BLaER1 treated with 17β-estradiol and CSF1 and Interleukin-3, amounts not matched to agents 10 nM and 100 nM (cell line): ENCODE measurements around the gene HMGXB4.

Source experiments
- H3K27ac ChIP-seq, 11 experiments: shearing (Covaris generic); formaldehyde crosslinking; 2 replicates each; pipeline ENCODE4 v1.8.1; 2022
- H3K27me3 ChIP-seq, 11 experiments: shearing (Covaris generic); formaldehyde crosslinking; 2 replicates each; pipeline ENCODE4 v1.8.1; 2022
- H3K36me3 ChIP-seq, 11 experiments: shearing (Covaris generic); formaldehyde crosslinking; 2 replicates each; pipeline ENCODE4 v1.8.1; 2022
- H3K4me1 ChIP-seq, 10 experiments: shearing (Covaris generic); formaldehyde crosslinking; 2 replicates each; pipeline ENCODE4 v1.8.1; 2022
- H3K4me2 ChIP-seq, 11 experiments: shearing (Covaris generic); formaldehyde crosslinking; 2 replicates each; pipeline ENCODE4 v1.8.1; 2022
- H3K4me3 ChIP-seq, 10 experiments: shearing (Covaris generic); formaldehyde crosslinking; 2 replicates each; pipeline ENCODE4 v1.8.1; 2022
- H3K9ac ChIP-seq, 11 experiments: shearing (Covaris generic); formaldehyde crosslinking; 2 replicates each; pipeline ENCODE4 v1.8.1; 2022
- H3K9me3 ChIP-seq, 11 experiments: shearing (Covaris generic); formaldehyde crosslinking; replicated peaks in 1 of 11; 2 replicates each; pipeline ENCODE4 v1.8.1; 2022
- H4K20me1 ChIP-seq, 11 experiments: shearing (Covaris generic); formaldehyde crosslinking; 2 replicates each; pipeline ENCODE4 v1.8.1; 2022
- Cebpa-rat ChIP-seq, 11 experiments: shearing (Covaris generic); IDR thresholded peaks; 2 replicates each; pipeline ENCODE4 v1.8.1; 2022

Gene HMGXB4, protein sequence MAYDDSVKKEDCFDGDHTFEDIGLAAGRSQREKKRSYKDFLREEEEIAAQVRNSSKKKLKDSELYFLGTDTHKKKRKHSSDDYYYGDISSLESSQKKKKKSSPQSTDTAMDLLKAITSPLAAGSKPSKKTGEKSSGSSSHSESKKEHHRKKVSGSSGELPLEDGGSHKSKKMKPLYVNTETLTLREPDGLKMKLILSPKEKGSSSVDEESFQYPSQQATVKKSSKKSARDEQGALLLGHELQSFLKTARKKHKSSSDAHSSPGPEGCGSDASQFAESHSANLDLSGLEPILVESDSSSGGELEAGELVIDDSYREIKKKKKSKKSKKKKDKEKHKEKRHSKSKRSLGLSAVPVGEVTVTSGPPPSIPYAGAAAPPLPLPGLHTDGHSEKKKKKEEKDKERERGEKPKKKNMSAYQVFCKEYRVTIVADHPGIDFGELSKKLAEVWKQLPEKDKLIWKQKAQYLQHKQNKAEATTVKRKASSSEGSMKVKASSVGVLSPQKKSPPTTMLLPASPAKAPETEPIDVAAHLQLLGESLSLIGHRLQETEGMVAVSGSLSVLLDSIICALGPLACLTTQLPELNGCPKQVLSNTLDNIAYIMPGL

GRCh38 chr22:35257321-35258190 is at the start of gene HMGXB4:
HMGXB4 (plus strand) TSS chr22:35257493; CDS start chr22:35262391, 4,898 bp downstream.
- Histone ChIP-seq H3K4me3 (peak within 1 kb of the TSS; percentile 67 to 90 (median 82)), H3K9me3 (no peaks in the 10 kb centered on the region), H3K4me1 (peaks cover 15 to 24% (median 18%) of the 10 kb centered on the region in 10 experiments), H3K36me3 (peaks cover 11 to 26% (median 16%) of the 10 kb centered on the region in 11 experiments), H3K27ac (peak within 1 kb of the TSS; percentile 96 to 100 (median 98)), H4K20me1 (peaks cover 0 to 41% (median 9%) of the 10 kb centered on the region in 11 experiments; a peak in 9 of 22 replicates), H3K4me2 (peak within 1 kb of the TSS; percentile 77 to 97 (median 90)), H3K27me3 (no peaks in the 10 kb centered on the region), H3K9ac (peak within 1 kb of the TSS; percentile 98 to 100 (median 99))
- no peak for TF ChIP-seq Cebpa-rat (IDR thresholded peaks at IDR 0.05)

DNA sequence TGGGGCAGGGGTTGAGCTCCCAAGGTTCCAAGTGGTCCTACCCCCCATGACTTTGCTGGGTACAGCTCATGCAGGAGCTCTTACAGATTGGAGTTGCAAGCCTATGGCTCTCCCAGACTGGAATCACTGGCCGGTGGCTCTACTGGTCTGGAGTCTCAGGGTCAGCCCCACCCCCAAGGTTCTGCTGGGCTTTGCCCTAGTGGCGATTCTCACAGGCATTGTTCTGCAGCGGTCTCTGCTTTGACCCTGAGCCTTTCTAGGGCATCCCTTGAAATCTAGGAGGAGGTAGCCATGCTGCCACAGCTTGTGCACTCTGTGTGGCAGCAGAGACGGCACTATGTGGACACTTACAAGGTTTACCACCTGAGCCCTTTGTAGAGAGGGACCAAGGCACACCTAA is 49.3 kb upstream of the HMGXB4 start:
- TF ChIP-seq Cebpa-rat (IDR thresholded peaks at IDR 0.05), result no peak

DNA sequence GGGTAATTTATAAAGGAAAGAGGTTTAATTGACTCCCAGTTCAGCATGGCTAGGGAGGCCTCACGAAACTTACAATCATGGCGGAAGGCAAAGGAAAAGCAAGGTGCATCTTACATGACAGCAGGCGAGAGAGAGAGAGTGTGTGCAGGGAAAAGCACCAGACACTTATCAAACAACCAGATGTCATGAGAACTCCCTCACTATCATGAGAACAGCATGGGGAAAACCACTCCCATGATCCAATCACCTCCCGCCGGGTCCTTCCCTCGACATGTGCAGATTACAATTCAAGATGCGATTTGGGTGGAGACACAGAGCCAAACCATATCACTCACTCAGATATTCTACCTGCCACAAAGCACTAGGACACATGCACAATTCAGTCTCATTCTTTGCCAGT is 48.1 kb upstream of the HMGXB4 start:
- no peak for TF ChIP-seq Cebpa-rat (IDR thresholded peaks at IDR 0.05)
- no peaks in the 10 kb centered on the region for H3K4me1 ChIP-seq
- no peak overlapping the region for H3K4me3 ChIP-seq
- H3K4me2 ChIP-seq, result no peak overlapping the region
- no peak overlapping the region for H3K27ac ChIP-seq
- H3K27me3 ChIP-seq, result no peaks in the 10 kb centered on the region
- peaks cover 0 to 9% (median 0%) of the 10 kb centered on the region in 11 experiments; a peak in 4 of 22 replicates for H3K9me3 ChIP-seq
- no peaks in the 10 kb centered on the region for H3K36me3 ChIP-seq
- no peak overlapping the region for H3K9ac ChIP-seq
- H4K20me1 ChIP-seq, result no peaks in the 10 kb centered on the region

More for the DNA sequence above, 49.3 kb upstream of the HMGXB4 start:
- Histone ChIP-seq H3K4me3 (no peak overlapping the region), H3K27me3 (no peaks in the 10 kb centered on the region), H3K36me3 (no peaks in the 10 kb centered on the region), H3K27ac (no peak overlapping the region), H3K4me1 (no peaks in the 10 kb centered on the region), H3K9ac (no peak overlapping the region), H3K9me3 (peaks cover 0 to under 1% (median 0%) of the 10 kb centered on the region in 11 experiments; a peak in 1 of 22 replicates), H3K4me2 (no peak overlapping the region), H4K20me1 (no peaks in the 10 kb centered on the region)

- Histone ChIP-seq H3K36me3 (no peaks in the 10 kb centered on the region), H3K9me3 (peaks cover 0 to 17% (median 0%) of the 10 kb centered on the region in 11 experiments; a peak in 4 of 22 replicates), H3K4me2 (no peak overlapping the region), H3K4me1 (no peaks in the 10 kb centered on the region), H4K20me1 (no peaks in the 10 kb centered on the region), H3K9ac (no peak overlapping the region), H3K27ac (no peak overlapping the region), H3K4me3 (no peak overlapping the region), H3K27me3 (no peaks in the 10 kb centered on the region)
- TF ChIP-seq Cebpa-rat (IDR thresholded peaks at IDR 0.05), result no peak
These were observed 45.3 kb upstream of the HMGXB4 start for GRCh38 chr22:35212009-35212408.

DNA sequence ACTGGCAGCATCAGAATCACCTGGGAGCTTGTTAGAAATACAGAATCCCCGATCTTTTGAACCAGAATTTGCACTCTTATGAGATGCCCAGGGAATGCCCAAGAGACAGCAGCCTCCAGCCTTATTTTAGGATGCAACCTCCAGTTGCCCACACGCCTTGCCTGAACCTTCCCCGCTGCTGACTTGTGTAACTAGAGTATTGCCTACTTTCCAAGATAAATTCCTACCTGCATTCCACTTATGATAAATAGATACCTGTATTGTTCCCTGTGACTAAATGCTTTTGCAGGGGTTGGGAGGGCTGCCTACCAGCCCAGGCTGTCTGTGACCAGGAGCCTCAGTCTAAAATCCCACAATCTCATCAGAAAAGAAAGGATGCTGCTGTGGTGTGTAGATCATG is 44.3 kb upstream of the HMGXB4 start:
- Histone ChIP-seq H3K4me1 (no peaks in the 10 kb centered on the region), H3K9ac (no peak overlapping the region), H4K20me1 (no peaks in the 10 kb centered on the region), H3K36me3 (no peaks in the 10 kb centered on the region), H3K27me3 (no peaks in the 10 kb centered on the region), H3K4me2 (no peak overlapping the region), H3K9me3 (peaks cover 0 to 20% (median 0%) of the 10 kb centered on the region in 11 experiments; a peak in 7 of 22 replicates), H3K27ac (no peak overlapping the region), H3K4me3 (no peak overlapping the region)
- no peak for TF ChIP-seq Cebpa-rat (IDR thresholded peaks at IDR 0.05)

DNA sequence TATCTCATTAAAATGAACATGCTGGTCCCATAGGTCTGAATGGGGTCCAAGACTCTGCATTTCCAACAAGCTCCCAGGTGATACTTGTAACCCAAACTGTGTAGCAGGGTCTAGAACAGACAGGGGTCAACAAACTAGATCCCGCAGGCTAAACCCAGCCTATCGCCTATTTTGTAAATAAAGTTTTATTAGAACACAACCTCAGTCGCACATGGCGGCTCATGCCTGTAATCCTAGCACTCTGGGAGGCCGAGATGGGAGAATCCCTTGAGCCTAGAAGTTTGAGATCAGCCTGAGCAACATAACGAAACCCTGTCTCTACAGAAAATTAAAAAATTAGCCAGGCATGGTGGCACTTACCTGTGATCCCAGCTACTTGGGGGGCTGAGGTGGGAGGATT is 42.3 kb upstream of the HMGXB4 start:
- Histone ChIP-seq H3K4me3 (no peak overlapping the region), H3K9me3 (peaks cover 0 to 23% (median 0%) of the 10 kb centered on the region in 11 experiments; a peak in 7 of 22 replicates), H3K4me2 (no peak overlapping the region), H3K27ac (no peak overlapping the region), H3K4me1 (no peaks in the 10 kb centered on the region), H3K36me3 (no peaks in the 10 kb centered on the region), H4K20me1 (no peaks in the 10 kb centered on the region; a peak in 1 of 22 replicates), H3K27me3 (no peaks in the 10 kb centered on the region), H3K9ac (no peak overlapping the region)
- TF ChIP-seq Cebpa-rat (IDR thresholded peaks at IDR 0.05), result no peak

- Histone ChIP-seq H3K4me3 (no peak overlapping the region), H4K20me1 (no peaks in the 10 kb centered on the region; a peak in 1 of 22 replicates), H3K4me2 (no peak overlapping the region), H3K9me3 (peaks cover 0 to 23% (median 0%) of the 10 kb centered on the region in 11 experiments; a peak in 7 of 22 replicates), H3K9ac (no peak overlapping the region), H3K36me3 (no peaks in the 10 kb centered on the region), H3K4me1 (no peaks in the 10 kb centered on the region), H3K27me3 (no peaks in the 10 kb centered on the region), H3K27ac (no peak overlapping the region)
- no peak for TF ChIP-seq Cebpa-rat (IDR thresholded peaks at IDR 0.05)
These were observed 41.3 kb upstream of the HMGXB4 start for GRCh38 chr22:35215993-35216392.

- no peak for TF ChIP-seq Cebpa-rat (IDR thresholded peaks at IDR 0.05)
These were observed 39.8 kb upstream of the HMGXB4 start for GRCh38 chr22:35217527-35217926.

DNA sequence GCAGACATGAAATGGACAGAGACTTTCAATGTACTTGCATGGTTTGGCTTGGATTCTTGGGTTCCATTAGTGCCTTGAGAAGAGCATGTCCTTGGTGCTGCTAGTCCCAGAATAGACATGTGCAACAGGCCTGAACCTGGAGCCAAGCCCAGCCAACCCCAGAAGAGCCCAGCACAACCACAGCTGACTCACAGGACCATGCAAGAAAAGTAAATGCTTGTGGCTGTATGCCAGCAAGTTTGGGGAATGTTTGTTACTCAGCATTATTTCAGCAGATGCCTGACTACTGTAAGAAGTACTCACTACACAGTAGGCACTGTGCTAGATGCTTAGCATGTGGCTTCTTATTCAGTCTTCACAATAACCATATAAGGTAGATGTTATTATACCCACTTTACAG is 39.2 kb upstream of the HMGXB4 start:
- H3K36me3 ChIP-seq, result no peaks in the 10 kb centered on the region
- H4K20me1 ChIP-seq, result no peaks in the 10 kb centered on the region; a peak in 1 of 22 replicates

More at GRCh38 chr22:35217527-35217926, 39.8 kb upstream of the HMGXB4 start:
- Histone ChIP-seq H4K20me1 (no peaks in the 10 kb centered on the region; a peak in 1 of 22 replicates), H3K36me3 (no peaks in the 10 kb centered on the region), H3K4me2 (no peak overlapping the region), H3K27me3 (no peaks in the 10 kb centered on the region), H3K27ac (no peak overlapping the region), H3K9ac (no peak overlapping the region), H3K4me3 (no peak overlapping the region), H3K4me1 (no peaks in the 10 kb centered on the region), H3K9me3 (peaks cover 0 to 23% (median 0%) of the 10 kb centered on the region in 11 experiments; a peak in 7 of 22 replicates)

More for the DNA sequence above, 39.2 kb upstream of the HMGXB4 start:
- no peak overlapping the region for H3K9ac ChIP-seq
- H3K9me3 ChIP-seq, result peaks cover 0 to 23% (median 0%) of the 10 kb centered on the region in 11 experiments; a peak in 7 of 22 replicates
- H3K4me2 ChIP-seq, result no peak overlapping the region
- H3K27me3 ChIP-seq, result no peaks in the 10 kb centered on the region
- no peak overlapping the region for H3K27ac ChIP-seq
- TF ChIP-seq Cebpa-rat (IDR thresholded peaks at IDR 0.05), result no peak
- no peak overlapping the region for H3K4me3 ChIP-seq
- no peaks in the 10 kb centered on the region for H3K4me1 ChIP-seq
